SK-N-MC (cell line): ENCODE measurements around the gene TAGLN3.

Experiments
- DNase-seq: peaks from one replicate; pipeline ENCODE4 v3.0.0-alpha.2; 2011; ENCODE audit warnings: low read depth, low spot score
- H3K27ac ChIP-seq: fragments of 200-600 bp; sonication (generic); 2 replicates; pipeline ENCODE4 v1.5.1; 2016; ENCODE audit warnings: mixed run types
- H3K36me3 ChIP-seq: fragments of 200-600 bp; sonication (generic); 2 replicates; pipeline ENCODE4 v1.6.1; 2017; ENCODE audit warnings: antibody characterized with exemption, low read length, mixed read lengths; ENCODE audit not compliant: insufficient read depth
- H3K4me3 ChIP-seq: fragments of 200-600 bp; sonication (generic); 2 replicates; pipeline ENCODE4 v1.5.1; 2016
- H3K9ac ChIP-seq: fragments of 200-600 bp; sonication (generic); 2 replicates; pipeline ENCODE4 v1.8.0; 2017; ENCODE audit warnings: mixed run types, mixed read lengths; ENCODE audit not compliant: insufficient read length
- H3K9me3 ChIP-seq: fragments of 200-600 bp; sonication (generic); 2 replicates; pipeline ENCODE4 v1.6.1; 2017; ENCODE audit warnings: low read depth, mild to moderate bottlenecking, antibody characterized with exemption, low read length, moderate library complexity, mixed read lengths
- EZH2 ChIP-seq: fragments of 200-600 bp; sonication (generic); IDR thresholded peaks from one replicate; pipeline ENCODE4 v1.6.1; 2017; ENCODE audit warnings: antibody characterized with exemption
- FOXP2 ChIP-seq: optimal IDR thresholded peaks from 2 replicates; pipeline ENCODE3; 2011; ENCODE audit warnings: mild to moderate bottlenecking, moderate library complexity; ENCODE audit not compliant: insufficient read depth; ENCODE audit errors: extremely low read length, control extremely low read depth
- POLR2AphosphoS5 ChIP-seq: IDR thresholded peaks from 2 replicates; pipeline ENCODE4 v1.6.1; 2012; ENCODE audit warnings: mild to moderate bottlenecking, low read depth, low read length, borderline replicate concordance

TAGLN3 gene

DNA sequence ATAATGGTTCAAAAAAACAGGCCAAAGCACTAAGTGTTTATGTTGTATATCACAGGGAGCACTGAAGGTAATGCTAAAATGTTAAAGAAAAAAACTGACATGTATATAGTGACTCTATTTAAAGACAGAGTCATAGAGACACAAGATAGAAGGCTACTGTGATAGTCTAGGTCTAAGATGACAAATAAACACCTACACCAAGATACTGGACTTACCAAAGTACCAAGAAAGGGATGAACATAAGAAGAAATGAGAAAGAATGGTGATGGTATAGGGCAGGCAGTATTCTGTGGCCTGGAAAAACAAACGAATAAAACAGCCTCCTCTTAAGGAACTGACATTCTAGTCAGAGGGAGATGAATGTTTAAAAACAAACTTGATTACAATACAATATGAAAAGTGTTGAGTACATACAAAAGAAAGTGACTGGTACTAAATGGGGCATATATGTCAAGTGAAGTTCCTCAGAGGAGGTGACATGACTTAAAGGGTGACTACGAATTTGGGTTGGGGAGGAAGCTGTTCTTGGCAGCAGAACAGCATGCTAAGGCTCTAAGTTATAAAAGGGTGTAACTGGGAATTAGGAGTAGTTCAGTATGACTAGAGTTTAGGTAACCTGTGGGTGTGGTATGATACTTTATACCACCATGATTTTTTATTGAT lies 14.0 kb upstream of the TAGLN3 start:
- TF ChIP-seq POLR2AphosphoS5 = no peak
- TF ChIP-seq FOXP2 = no peak
- no peak for TF ChIP-seq EZH2
- Histone ChIP-seq H3K27ac (no peak overlapping the region), H3K36me3 (peaks cover 41% of the 10 kb centered on the region), H3K9ac (no peak overlapping the region), H3K9me3 (no peaks in the 10 kb centered on the region), H3K4me3 (no peak overlapping the region)
- no peak for DNase-seq

DNA sequence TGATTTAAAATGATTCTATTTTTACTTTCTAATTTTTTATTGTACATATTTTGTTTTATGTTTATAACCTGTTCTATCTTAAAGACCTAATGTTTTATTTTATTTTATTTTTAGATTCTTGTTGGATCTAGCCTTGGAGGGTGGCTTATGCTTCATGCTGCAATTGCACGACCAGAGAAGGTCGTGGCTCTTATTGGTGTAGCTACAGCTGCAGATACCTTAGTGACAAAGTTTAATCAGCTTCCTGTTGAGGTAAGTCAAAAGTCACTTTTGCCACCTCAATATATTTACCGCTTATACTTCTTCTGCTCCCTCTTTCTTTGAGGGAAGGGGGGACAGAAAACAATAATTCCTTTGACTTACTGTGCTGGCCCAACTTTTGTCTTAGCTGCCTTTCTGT lies 11.9 kb upstream of the TAGLN3 start:
- H3K4me3 ChIP-seq = no peak overlapping the region
- TF ChIP-seq EZH2 (no peak), FOXP2 (no peak), POLR2AphosphoS5 (no peak)
- DNase-seq = no peak
- no peak overlapping the region for H3K27ac ChIP-seq
- peaks cover 49% of the 10 kb centered on the region for H3K36me3 ChIP-seq
- no peaks in the 10 kb centered on the region for H3K9me3 ChIP-seq
- H3K9ac ChIP-seq = no peak overlapping the region

- Histone ChIP-seq H3K9ac (no peak overlapping the region), H3K27ac (no peak overlapping the region), H3K36me3 (peaks cover 35% of the 10 kb centered on the region), H3K9me3 (no peaks in the 10 kb centered on the region), H3K4me3 (no peak overlapping the region)
- no peak for DNase-seq
- TF ChIP-seq EZH2 (no peak), POLR2AphosphoS5 (no peak), FOXP2 (no peak)
These were observed 9.6 kb upstream of the TAGLN3 start for GRCh38 chr3:111989061-111989678.

DNA sequence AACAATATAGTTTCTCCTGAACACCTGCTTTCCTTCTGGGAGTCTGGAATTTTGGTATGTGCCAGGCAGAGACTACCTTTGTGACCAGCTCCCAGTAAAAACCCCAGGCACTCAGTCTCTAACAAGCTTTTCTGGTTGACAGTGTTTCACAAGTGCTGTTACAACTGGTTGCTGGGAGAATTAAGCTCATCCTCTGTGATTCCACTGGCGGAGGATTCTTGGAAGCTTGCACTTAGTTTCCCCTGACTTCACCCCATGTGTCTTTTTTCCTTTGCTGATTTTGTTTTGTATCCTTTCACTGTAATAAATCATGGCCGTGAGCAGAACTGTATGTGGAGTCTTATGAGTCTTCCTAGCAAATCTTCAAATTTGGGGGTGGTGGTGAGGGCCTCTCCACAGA lies 5.7 kb upstream of the TAGLN3 start:
- Histone ChIP-seq H3K9ac (no peak overlapping the region), H3K27ac (no peak overlapping the region), H3K4me3 (no peak overlapping the region), H3K9me3 (no peaks in the 10 kb centered on the region), H3K36me3 (peaks cover 21% of the 10 kb centered on the region)
- DNase-seq = no peak
- TF ChIP-seq EZH2 = no peak
- no peak for TF ChIP-seq POLR2AphosphoS5
- TF ChIP-seq FOXP2 = no peak

DNA sequence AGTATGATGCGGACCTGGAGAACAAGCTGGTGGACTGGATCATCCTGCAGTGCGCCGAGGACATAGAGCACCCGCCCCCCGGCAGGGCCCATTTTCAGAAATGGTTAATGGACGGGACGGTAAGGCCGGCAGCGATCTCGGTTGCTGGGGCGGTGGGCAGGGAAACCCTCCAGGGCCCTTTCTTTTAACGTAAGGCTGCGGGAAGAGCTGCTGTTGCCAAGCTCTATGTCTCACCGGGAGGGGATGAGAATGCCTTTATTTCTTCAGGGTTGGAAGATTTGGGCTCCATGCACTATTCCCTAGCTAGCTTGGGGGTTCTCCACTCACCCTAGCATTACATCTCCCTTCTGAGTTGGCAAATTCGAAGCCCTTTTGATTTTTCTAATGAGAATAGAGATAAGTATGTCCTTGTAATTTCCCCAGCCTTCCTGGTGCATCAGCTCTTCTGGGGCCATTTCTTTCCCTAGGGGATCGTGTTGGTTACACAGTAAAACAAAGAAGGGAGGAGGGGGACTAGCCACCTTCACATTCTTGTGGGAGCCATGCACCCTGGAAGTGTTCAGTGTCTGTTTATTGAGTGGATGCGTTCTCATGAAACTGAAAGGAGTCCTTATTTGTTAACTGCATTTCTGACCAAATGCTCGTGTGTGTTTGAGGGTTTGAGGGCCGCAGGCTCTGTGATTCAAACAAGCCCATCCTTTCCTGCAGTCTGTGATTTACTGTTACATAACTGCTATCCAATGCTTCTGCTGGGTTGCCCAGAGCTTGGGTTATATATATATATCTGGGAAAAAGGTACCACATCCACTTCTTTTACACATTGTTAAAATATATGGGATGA lies 982 bp downstream of the TAGLN3 start:
- no peak for DNase-seq
- no peak for TF ChIP-seq EZH2
- TF ChIP-seq FOXP2 = no peak
- no peak for TF ChIP-seq POLR2AphosphoS5
- H3K4me3 ChIP-seq = no peak overlapping the region
- no peak overlapping the region for H3K27ac ChIP-seq
- H3K36me3 ChIP-seq = no peaks in the 10 kb centered on the region
- H3K9me3 ChIP-seq = no peaks in the 10 kb centered on the region
- no peak overlapping the region for H3K9ac ChIP-seq

DNA sequence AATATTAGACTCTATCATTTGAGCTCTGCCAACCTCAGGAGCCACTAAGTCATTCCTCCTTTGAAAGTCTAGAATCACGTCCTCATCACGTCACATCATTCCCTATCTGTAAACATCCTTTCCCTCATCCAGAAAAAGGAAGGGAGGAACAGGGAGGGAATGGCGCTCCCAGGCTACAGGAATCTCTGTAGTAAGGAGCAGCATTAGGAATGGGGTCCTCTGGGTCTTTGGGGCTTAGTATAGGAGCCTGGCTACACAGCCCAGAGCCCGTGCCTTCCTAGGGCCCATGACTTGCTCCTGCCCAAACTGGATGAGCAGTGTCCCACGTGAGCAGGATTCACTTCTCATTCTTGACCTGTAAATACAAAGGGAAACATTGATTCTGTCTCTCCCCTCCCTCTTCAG lies 1.6 kb downstream of the TAGLN3 start:
- DNase-seq = no peak
- Histone ChIP-seq H3K27ac (no peak overlapping the region), H3K9ac (no peak overlapping the region), H3K36me3 (no peaks in the 10 kb centered on the region), H3K4me3 (no peak overlapping the region), H3K9me3 (no peaks in the 10 kb centered on the region)
- no peak for TF ChIP-seq EZH2
- TF ChIP-seq POLR2AphosphoS5 = no peak
- no peak for TF ChIP-seq FOXP2

GRCh38 chr3:112000966-112001365 lies 2.2 kb downstream of the TAGLN3 start:
- Histone ChIP-seq H3K36me3 (no peaks in the 10 kb centered on the region), H3K4me3 (no peak overlapping the region), H3K9ac (no peak overlapping the region), H3K9me3 (no peaks in the 10 kb centered on the region), H3K27ac (no peak overlapping the region)
- DNase-seq = no peak
- TF ChIP-seq FOXP2 (no peak), POLR2AphosphoS5 (no peak), EZH2 (no peak)

DNA sequence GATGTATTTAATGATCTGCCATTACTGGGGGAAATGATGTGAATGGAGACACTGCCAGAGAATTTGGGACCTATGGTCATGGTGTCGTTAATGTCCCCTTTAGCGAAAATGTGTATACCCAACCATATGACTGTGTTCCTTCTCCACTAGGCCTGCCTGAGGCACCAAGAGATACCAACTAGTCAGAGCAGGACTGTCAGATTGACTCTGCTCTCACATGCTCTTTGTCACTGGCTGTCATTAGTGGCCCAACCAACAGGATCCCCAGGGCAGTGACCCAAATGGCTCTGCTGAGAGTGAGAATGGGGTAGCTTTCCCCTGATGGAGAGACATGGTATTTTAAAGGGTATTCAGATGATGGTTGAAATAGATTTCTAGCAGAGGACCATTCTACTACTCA lies 2.8 kb downstream of the TAGLN3 start:
- no peak for TF ChIP-seq POLR2AphosphoS5
- TF ChIP-seq FOXP2 = no peak
- TF ChIP-seq EZH2 = no peak
- Histone ChIP-seq H3K27ac (no peak overlapping the region), H3K36me3 (no peaks in the 10 kb centered on the region), H3K4me3 (no peak overlapping the region), H3K9me3 (no peaks in the 10 kb centered on the region), H3K9ac (no peak overlapping the region)
- DNase-seq = no peak
